Esophagus squamous epithelium (tissue), 4 donors: ENCODE measurements around the gene KNDC1.

Experiments
- POLR2A ChIP-seq, 4 donors: fragments of 450-650 bp; IDR thresholded peaks; one replicate each; pipeline ENCODE4 v1.6.1; 2017; ENCODE audit warnings: antibody characterized with exemption in 4 of 4, mild to moderate bottlenecking in 4 of 4, moderate library complexity in 3 of 4
- TF ChIP-seq, protein P1 (sequence below), 6 experiments: fragments of 450-650 bp in 4 of 6; fragments of 200-600 bp in 2 of 6; sonication (generic) in 2 of 6; IDR thresholded peaks; one replicate each; pipeline ENCODE4 v1.5.1; 2016 to 2019; ENCODE audit warnings: antibody characterized with exemption in 6 of 6, mild to moderate bottlenecking in 4 of 6, moderate library complexity in 4 of 6

DNA sequence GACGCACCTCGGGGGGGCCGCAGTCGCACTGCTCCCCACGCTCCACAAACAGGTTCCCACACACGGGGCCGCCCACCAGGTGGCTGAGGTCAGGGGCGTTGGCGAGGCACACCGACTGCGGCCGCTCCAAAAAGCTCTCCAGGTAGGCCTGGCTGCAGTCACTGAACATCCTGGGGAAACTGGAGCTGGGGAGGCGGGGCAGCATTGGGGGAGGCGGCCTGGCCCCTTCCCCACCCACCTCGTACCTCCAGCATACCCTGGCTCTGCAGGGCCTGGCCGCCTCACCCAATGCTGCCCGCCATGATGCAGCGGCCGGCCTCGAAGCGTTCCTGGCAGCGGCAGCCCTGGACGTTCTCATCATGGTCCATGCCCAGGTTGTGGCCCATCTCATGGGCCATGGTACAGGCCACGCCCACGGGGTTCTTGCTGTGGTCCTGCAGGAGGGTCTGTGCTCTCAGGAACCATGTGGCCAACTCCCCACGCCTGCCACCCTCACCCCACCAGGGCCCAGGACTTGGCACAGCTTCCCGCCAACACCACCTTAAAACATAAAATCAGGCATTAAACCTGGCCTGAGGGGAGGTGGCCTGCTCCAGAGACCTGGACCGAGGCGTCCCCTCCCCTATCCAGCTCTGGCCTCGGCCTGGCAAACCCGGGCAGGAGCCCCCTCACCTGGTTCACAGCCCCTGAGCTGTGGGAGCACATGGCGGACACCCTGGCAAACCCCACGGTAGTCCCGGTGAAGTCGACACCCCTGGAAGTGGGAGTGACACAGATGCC, 111.7 kb downstream of the KNDC1 start:
- TF ChIP-seq POLR2A (IDR thresholded peaks at IDR 0.05) = no peak
- TF ChIP-seq, protein P1, sequence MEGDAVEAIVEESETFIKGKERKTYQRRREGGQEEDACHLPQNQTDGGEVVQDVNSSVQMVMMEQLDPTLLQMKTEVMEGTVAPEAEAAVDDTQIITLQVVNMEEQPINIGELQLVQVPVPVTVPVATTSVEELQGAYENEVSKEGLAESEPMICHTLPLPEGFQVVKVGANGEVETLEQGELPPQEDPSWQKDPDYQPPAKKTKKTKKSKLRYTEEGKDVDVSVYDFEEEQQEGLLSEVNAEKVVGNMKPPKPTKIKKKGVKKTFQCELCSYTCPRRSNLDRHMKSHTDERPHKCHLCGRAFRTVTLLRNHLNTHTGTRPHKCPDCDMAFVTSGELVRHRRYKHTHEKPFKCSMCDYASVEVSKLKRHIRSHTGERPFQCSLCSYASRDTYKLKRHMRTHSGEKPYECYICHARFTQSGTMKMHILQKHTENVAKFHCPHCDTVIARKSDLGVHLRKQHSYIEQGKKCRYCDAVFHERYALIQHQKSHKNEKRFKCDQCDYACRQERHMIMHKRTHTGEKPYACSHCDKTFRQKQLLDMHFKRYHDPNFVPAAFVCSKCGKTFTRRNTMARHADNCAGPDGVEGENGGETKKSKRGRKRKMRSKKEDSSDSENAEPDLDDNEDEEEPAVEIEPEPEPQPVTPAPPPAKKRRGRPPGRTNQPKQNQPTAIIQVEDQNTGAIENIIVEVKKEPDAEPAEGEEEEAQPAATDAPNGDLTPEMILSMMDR (IDR thresholded peaks at IDR 0.05) = no peak
